ENCODE results near the gene HPCA. TPM values are rescaled to one million over a fixed set of nuclear protein-coding genes. Genes with fewer than 3 reads are reported as not detected.

Gene HPCA
- total and polyA plus RNA-seq, 2 of the 8 experiments (the other 6 are each of a cell fraction or from before 2014, with no cell fraction given) = 0.70 to 1.4 TPM

GRCh38 chr1:32863218-32863880, 22.9 kb upstream of the HPCA start:
- Histone ChIP-seq H3K36me3 (ENCODE audit: control insufficient read depth in 2 of 4, insufficient read depth in 4 of 4, low read length in 3 of 4) (peaks cover 0 to 7% (median 0%) of the 10 kb centered on the region in 4 experiments; a peak in 4 of 8 replicates), H2AK5ac (ENCODE audit: low read depth, low read length) (no peak overlapping the region), H3K27me3 (replicated peaks in 1 of 4; ENCODE audit: control insufficient read depth in 3 of 4, extremely low read depth in 1 of 4, insufficient read depth in 3 of 4, low read length in 3 of 4) (no peaks in the 10 kb centered on the region), H2BK5ac (ENCODE audit: low read depth, low read length) (no peak overlapping the region), H3K23ac (ENCODE audit: insufficient read length) (no peak overlapping the region), H4K20me1 (replicated peaks in 1 of 2; ENCODE audit: control insufficient read depth in 1 of 2, insufficient read depth in 2 of 2, low read length in 2 of 2) (peaks cover 0 to 2% of the 10 kb centered on the region in 2 experiments), H2BK15ac (ENCODE audit: low read length) (no peak overlapping the region), H3K27ac (ENCODE audit: low read depth, low read length) (no peak overlapping the region), H3K14ac (ENCODE audit: insufficient read length) (no peak overlapping the region), H4K8ac (ENCODE audit: extremely low read depth, insufficient read depth, low read length) (no peak overlapping the region), H4K91ac (replicated peaks; ENCODE audit: insufficient read length, low read length) (no peak overlapping the region), H3K4me3 (ENCODE audit: extremely low read depth in 1 of 4, insufficient read depth in 2 of 4, low read depth in 3 of 4, low read length in 4 of 4) (no peak overlapping the region), H3K4ac (replicated peaks; ENCODE audit: insufficient read length, low read depth, low read length) (no peak overlapping the region), H2AFZ (ENCODE audit: low read length) (no peak overlapping the region), H3K79me1 (ENCODE audit: low read depth, low read length) (no peaks in the 10 kb centered on the region), H3K9ac (replicated peaks in 1 of 4; ENCODE audit: extremely low read depth in 1 of 4, low read depth in 3 of 4, low read length in 3 of 4) (no peak overlapping the region), H3K4me2 (ENCODE audit: insufficient read depth in 1 of 2, low read depth in 2 of 2, low read length in 2 of 2) (no peak overlapping the region), H2BK20ac (ENCODE audit: low read length) (no peak overlapping the region), H3K79me2 (ENCODE audit: control insufficient read depth in 1 of 2, insufficient read depth in 2 of 2, low read length in 2 of 2) (no peaks in the 10 kb centered on the region), H2BK12ac (ENCODE audit: low read depth, low read length) (no peak overlapping the region), H2BK120ac (replicated peaks; ENCODE audit: low read depth, low read length) (no peak overlapping the region), H3K56ac (replicated peaks; ENCODE audit: insufficient read length, low read depth, low read length) (no peak overlapping the region), H3K18ac (ENCODE audit: extremely low read depth, low read length) (no peak overlapping the region), H3K23me2 (ENCODE audit: low read depth, low read length) (no peaks in the 10 kb centered on the region), H4K5ac (ENCODE audit: insufficient read length, low read depth, low read length) (no peak overlapping the region), H3K4me1 (replicated peaks in 1 of 4; ENCODE audit: control insufficient read depth in 3 of 4, insufficient read depth in 4 of 4, low read length in 3 of 4) (no peaks in the 10 kb centered on the region), H3K9me3 (ENCODE audit: insufficient read depth in 2 of 2, low read depth in 1 of 2, low read length in 1 of 2) (no peaks in the 10 kb centered on the region)
- DNase-seq (ENCODE audit: low read depth in 1 of 2, low spot score in 2 of 2) (no peak), FAIRE-seq (no peak)
- no peak for TF ChIP-seq BCL11A (IDR thresholded peaks at IDR 0.05; ENCODE audit: low read depth in 2 of 2, low read length in 2 of 2)
- no peak for TF ChIP-seq ATF3 (IDR thresholded peaks at IDR 0.05; ENCODE audit: insufficient read depth, low read depth, low read length)
- TF ChIP-seq SIRT6 (IDR thresholded peaks at IDR 0.05; ENCODE audit: low read length) = no peak
- TF ChIP-seq SIN3A (conservative IDR thresholded peaks at IDR 0.05 in 1 of 2, IDR thresholded peaks at IDR 0.05 in 1 of 2; ENCODE audit: low read depth in 1 of 2, low read length in 2 of 2) = no peak
- no peak for TF ChIP-seq TAF7 (optimal IDR thresholded peaks at IDR 0.05; ENCODE audit: borderline replicate concordance, low read depth, low read length)
- TF ChIP-seq RBBP5 (IDR thresholded peaks at IDR 0.05; ENCODE audit: borderline replicate concordance, low read depth, low read length) = no peak
- no peak for TF ChIP-seq TAF1 (IDR thresholded peaks at IDR 0.05; ENCODE audit: low read depth, low read length)
- TF ChIP-seq E2F6 (IDR thresholded peaks at IDR 0.05) = no peak
- TF ChIP-seq TCF12 (IDR thresholded peaks at IDR 0.05; ENCODE audit: low read depth, low read length) = no peak
- no peak for TF ChIP-seq ZNF274 (IDR thresholded peaks at IDR 0.05; ENCODE audit: borderline replicate concordance, extremely low read depth, low read length)
- TF ChIP-seq TBP (IDR thresholded peaks at IDR 0.05; ENCODE audit: low read depth, low read length) = no peak
- CTCF ChIA-PET (ENCODE audit: partially characterized antibody) = interaction anchor here (0.5 to 1.9 kb wide), 3 partner anchors 8 to 294 kb away, joined by 3 to 8 read pairs (median 4); no protein-coding TSS in a partner anchor
- WGBS, 2 experiments (ENCODE audit: extremely low coverage in 1 of 2, insufficient coverage in 1 of 2, insufficient read length in 1 of 2, insufficient replicate concordance in 2 of 2, low coverage in 1 of 2, low lambda C conversion rate in 2 of 2, missing lambda C conversion rate in 1 of 2) = 87% methylated on average over 4 of the region's 4 CpGs; no CpG with 5 or more reads in 1 of the 2 experiments
- POLR2A ChIA-PET (ENCODE audit: partially characterized antibody) = interaction anchor here (1.0 to 1.7 kb wide), 4 partner anchors 8 to 46 kb away, joined by 3 to 6 read pairs (median 4); partner anchors contain the start of genes S100PBP and YARS1
